OCI-LY7 (cell line): Measurements from ENCODE around the gene EFCAB5.

ENCODE experiments used
- EZH2phosphoT487 ChIP-seq: fragments of 200-600 bp; sonication (generic); IDR thresholded peaks from 2 replicates; pipeline ENCODE4 v1.6.1; 2018; ENCODE audit warnings: low read depth, borderline replicate concordance, mild to moderate bottlenecking, mixed run types, antibody characterized with exemption, low read length, moderate library complexity, mixed read lengths
- TF ChIP-seq, protein P1 (sequence below): fragments of 200-600 bp; sonication (generic); conservative IDR thresholded peaks from 2 replicates; pipeline ENCODE4 v1.5.1; 2014; ENCODE audit warnings: mild to moderate bottlenecking, antibody characterized with exemption, low read length, moderate library complexity, mixed read lengths

DNA sequence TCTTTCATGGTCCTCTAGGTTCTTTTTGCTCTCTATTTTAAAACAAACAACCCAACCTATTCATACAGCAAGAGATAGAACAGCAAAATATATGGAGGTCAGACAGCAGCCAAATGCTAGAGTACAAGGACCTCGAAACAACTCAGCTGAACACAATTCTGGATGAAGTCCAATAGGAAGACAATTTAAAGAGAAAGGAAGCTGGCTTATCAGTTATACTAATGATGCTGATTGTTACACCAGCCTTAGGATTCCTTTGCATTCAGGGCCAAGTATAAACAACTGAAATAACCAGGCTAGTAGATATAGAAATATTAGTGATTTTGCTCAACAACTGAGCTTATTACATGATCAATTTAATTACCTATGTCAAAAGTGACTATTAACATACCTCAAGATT lies 13.9 kb upstream of the EFCAB5 start:
- TF ChIP-seq, protein P1, sequence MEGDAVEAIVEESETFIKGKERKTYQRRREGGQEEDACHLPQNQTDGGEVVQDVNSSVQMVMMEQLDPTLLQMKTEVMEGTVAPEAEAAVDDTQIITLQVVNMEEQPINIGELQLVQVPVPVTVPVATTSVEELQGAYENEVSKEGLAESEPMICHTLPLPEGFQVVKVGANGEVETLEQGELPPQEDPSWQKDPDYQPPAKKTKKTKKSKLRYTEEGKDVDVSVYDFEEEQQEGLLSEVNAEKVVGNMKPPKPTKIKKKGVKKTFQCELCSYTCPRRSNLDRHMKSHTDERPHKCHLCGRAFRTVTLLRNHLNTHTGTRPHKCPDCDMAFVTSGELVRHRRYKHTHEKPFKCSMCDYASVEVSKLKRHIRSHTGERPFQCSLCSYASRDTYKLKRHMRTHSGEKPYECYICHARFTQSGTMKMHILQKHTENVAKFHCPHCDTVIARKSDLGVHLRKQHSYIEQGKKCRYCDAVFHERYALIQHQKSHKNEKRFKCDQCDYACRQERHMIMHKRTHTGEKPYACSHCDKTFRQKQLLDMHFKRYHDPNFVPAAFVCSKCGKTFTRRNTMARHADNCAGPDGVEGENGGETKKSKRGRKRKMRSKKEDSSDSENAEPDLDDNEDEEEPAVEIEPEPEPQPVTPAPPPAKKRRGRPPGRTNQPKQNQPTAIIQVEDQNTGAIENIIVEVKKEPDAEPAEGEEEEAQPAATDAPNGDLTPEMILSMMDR, result no peak
- TF ChIP-seq EZH2phosphoT487, result no peak
